GM12872 (cell line): ENCODE results near the gene STON1.

Experiments used
- TF ChIP-seq, protein P1 (sequence below): IDR thresholded peaks from 3 replicates; pipeline ENCODE4 v1.5.1; 2011; ENCODE audit warnings: low read depth, mild to moderate bottlenecking, low read length, moderate library complexity; ENCODE audit not compliant: insufficient read depth

Gene STON1

DNA sequence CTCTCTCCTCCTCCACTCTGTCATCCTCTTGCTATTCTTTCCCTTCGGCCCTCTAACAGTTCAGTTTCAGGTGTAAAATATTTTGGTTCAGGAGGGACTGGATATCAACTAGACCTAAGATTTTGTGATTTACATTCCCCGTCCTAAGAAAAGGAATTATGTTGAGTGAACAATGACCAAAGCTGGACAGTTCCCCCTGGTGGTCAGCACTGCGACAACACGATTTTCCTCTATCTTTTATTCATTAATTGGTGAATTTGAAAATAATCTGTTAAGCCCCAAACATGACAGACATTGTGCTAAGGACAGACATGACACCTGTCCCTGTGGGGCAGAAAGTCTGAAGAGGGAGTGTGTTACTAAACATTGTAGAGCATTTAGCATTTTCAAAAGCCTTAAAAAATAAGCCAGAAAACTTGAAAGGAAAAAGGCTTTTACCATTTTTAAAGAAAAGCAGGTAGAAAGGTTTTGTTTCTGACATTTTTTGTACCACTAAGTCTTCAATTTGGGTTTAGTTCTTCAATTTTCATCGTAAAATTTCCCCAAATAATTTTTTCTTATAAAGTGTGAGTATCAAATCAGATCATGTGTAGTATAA, 59.3 kb downstream of the STON1 start:
- TF ChIP-seq, protein P1, sequence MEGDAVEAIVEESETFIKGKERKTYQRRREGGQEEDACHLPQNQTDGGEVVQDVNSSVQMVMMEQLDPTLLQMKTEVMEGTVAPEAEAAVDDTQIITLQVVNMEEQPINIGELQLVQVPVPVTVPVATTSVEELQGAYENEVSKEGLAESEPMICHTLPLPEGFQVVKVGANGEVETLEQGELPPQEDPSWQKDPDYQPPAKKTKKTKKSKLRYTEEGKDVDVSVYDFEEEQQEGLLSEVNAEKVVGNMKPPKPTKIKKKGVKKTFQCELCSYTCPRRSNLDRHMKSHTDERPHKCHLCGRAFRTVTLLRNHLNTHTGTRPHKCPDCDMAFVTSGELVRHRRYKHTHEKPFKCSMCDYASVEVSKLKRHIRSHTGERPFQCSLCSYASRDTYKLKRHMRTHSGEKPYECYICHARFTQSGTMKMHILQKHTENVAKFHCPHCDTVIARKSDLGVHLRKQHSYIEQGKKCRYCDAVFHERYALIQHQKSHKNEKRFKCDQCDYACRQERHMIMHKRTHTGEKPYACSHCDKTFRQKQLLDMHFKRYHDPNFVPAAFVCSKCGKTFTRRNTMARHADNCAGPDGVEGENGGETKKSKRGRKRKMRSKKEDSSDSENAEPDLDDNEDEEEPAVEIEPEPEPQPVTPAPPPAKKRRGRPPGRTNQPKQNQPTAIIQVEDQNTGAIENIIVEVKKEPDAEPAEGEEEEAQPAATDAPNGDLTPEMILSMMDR = peak; percentile 50

DNA sequence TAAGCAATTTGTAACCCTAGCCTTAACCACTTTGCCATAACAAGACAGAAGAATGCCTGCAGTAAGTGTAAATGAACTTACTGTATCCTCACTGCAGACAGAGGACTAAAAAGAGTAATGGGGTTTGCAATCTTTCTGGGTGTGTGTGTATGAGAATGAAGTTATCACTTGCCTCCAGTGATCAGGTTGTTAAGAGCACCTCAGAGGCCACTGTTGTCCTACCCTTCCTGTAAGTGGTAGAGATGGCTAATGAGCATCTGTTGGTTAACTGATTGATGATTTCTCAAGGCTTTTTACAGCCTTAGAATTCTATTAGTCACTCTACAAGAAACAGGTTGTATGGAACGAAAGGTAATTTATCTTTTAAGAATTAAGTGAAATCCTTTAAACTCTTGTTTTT, 60.1 kb downstream of the STON1 start:
- TF ChIP-seq, protein P1 = no peak

DNA sequence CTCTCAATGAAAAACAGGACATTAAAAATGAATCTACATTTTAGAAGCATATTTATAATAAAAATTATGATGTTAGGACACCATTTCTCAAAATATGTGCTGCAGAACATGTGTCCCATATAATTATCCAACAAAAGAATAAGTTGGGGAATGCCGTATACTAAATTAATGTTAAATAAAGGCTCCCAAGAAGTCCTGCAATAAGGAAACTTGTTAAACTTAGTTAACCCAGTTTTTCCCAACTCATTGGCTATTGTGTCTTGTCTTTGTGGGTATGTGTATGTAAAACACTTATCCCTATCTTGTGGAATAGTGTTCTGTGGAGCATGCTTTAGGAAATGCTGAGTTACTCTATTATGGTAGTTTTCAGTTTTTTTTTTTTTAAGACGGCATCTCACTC, 62.1 kb downstream of the STON1 start:
- TF ChIP-seq, protein P1 = no peak

DNA sequence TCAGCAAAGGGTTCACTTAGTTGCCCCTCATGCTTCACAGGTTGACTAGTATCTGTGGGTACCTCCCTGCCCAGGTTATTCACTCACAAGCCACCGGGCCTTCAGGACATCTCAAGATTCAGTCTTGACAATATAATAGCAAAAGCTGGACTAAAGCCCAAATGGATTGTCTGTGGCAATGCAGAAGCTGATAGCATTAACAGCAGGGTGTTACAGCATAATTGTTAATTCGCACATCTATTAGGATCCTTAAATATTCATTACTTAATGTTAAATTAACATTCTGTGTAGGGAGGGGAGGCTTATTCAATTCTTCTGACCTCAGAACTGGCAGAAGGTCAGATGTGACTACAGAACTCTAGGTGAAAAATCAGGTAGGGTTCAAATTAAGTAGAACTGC, 67.5 kb downstream of the STON1 start:
- TF ChIP-seq, protein P1 = no peak

DNA sequence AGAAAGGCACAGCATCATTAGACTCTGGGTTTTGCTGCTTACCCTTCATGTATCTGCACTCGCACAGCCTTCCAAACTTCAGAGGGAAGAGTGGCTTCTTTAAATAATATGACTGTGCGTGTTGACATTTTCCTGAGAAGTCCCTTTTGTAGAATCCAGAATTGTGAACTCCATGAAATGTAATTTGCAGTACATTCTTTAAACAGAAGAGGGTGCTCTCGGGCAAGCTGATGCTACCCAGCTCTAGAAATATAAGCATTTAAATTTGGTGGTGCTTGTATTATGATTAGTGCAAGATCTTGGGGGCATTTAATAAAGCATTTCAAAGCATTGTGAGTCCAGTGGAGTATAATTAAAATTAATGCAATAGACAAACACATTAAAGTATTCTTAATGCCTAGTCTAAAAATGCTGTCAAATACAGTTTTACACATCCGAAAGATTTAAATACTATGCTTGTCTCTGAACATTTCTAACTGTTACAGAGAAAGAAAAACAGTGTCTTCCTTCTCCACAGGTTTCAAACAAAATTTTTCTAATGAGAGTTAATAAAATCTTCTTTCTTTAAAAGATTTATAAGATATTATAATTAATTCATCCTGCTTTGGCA, 70.4 kb downstream of the STON1 start:
- TF ChIP-seq, protein P1 = peak; percentile 65

DNA sequence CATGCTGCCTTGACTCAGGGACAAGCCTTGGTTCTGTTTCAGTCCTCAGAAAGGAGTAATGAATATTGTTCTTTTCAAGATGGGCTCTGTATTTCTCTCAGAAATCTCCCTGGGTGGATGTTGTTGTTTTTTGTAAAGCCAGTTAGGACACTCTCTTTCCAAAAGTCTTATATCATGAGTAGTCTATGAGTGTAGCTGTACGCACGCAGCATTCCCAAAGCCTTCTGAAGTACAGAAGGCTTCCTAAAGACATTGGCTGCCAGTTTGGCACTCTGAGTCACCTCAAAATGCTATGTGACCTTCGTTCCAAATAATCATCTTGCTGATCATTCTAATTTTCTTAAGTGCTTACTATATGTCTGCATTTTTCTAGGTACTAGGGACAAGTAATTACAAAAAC, 71.0 kb downstream of the STON1 start:
- TF ChIP-seq, protein P1 = no peak

DNA sequence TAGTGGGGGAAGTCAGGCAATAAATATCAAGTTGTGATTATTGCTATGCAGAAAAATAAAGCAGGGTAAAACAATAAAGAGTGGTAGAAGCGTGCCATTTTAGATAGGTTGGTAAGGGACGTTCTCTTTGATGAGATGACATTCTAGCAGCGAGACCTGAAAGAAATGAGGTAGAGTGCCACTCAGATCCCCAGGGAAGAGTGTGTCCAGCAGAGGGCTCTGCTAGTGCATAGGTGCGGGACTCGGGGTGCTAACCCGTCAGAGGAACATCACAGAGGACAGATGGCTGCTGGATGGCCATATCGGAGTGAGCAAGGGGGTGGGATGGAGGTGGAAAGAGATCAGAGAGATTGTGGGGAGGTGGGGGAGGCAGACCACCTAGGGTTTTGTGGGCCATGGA, 71.4 kb downstream of the STON1 start:
- TF ChIP-seq, protein P1 = peak; percentile 67
